ENCODE measurements around the gene SLC14A1. TPM values are rescaled to one million over a fixed set of nuclear protein-coding genes. Genes with fewer than 3 reads are reported as not detected.
A peak's percentile ranks its signal among the peaks of the same experiment; 100 is the strongest.
"Not testable (repeated sequence)": the region's sequence is repeated elsewhere in the genome, so short reads cannot be mapped to it uniquely, and the experiment has no call there.

The SLC14A1 gene
- total RNA-seq, 1 experiment from 2014 or later, result 43.4 TPM

DNA sequence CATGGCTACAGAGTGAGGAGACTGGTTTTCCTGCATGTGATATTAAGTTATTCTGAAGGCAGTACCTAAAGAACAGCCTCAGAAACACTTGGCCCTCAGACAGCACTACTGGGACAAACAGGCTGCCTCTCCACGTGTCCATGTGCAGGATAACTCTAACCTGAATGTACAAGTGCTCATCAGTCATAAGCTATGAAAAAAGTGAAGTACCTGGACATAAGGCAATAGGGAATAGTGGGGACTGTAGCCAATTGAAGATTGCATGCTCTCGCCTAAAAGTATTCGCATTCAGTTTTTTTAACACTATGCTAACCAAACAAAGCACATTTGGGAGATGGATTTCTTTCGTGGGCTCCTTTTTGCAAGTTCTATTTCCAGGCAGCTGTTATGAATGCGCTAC lies 33.0 kb downstream of the SLC14A1 start:
- DNase-seq (ENCODE audit: low read depth), result no peak

- not testable (repeated sequence) for DNase-seq (ENCODE audit: low read depth)
Observed at GRCh38 chr18:45757644-45758043, 33.7 kb downstream of the SLC14A1 start.

DNA sequence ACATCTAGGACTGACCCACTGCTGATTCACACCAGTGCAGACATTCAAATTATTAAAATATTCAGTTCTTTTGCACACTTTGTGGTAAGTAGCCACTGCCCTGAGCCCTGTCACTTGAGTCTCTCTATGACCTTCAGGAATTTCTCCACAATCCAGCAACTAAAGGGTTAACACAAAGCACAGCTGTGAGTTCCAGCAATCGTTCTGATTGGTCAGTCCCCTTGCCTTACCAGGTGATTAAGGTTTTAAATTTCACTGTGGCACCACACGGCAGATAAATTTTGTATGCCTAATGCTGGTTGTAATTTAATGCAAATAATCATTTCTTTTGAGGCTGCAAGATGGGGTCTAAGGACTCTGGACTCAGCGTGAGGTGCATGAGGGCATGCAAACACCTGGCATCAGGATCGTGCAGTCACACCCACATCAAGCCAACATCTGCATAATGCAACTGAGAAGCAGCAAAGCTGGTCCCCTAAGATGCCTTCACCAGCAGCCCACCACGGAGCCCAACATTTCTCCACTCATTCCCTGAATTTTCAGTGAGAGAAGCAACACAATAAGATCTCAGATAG lies 36.6 kb downstream of the SLC14A1 start:
- DNase-seq (ENCODE audit: low read depth), result no peak

DNA sequence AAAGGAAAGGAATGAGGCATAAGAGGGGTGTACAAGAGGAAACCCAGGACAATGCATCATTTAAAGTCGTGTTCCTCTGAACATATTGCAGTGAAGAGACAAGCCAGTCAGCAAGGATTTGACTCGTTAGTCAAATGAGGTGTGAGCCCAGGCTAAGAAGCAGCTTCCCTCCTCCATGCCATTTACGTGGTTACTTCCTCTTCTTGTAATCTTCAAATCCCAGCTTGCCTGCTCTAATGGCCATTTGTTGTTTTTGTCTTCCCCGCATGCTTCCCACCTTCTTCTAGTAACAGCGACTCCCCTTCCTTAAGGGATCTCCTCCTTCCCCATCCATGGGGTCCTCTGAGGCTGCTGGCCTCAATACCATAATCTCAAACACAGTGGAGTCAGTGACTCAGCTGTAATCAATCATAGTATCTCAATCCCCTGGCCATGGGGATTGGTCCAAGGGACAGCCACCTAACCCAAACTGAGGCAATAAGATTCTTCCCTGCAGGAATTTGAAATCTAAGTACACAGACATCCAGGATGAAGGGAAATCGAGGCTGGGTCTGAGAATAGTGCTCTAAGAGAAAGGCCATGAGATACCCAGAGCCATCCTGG lies 37.6 kb downstream of the SLC14A1 start:
- DNase-seq (ENCODE audit: low read depth), result no peak

DNA sequence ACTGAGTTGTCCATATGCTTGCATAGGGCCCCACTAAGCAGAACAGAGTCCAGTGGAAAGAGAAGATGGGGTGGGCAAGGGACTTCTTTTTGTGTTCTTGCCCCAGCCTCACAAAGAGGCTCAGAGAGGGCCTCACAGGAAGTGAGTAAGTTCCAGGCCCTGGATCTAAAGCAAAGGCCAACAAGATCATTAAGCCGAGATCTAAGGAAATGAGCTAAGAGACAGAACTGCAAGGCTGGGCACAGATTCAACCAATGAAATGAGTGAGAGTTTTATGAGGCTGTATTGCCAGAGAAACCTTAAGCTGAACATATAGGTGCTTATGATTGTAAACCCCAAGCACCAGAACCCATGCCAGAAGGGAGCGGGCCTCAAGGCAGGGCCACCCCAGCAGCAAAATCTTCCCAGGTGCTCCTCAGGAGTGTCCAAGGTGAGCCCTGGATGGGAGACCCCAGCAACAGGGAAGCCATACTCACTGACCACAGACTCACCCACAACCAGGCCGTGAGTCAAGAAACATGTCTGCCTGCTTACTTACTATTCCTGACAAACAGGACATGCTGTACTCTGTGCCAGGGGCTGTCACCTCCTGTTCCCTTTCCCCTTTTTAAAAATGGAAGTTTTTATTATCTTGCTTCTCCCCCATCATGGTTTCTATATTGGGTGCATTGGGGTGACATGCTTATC lies 40.2 kb downstream of the SLC14A1 start:
- DNase-seq (ENCODE audit: low read depth), result peak; percentile 69

DNA sequence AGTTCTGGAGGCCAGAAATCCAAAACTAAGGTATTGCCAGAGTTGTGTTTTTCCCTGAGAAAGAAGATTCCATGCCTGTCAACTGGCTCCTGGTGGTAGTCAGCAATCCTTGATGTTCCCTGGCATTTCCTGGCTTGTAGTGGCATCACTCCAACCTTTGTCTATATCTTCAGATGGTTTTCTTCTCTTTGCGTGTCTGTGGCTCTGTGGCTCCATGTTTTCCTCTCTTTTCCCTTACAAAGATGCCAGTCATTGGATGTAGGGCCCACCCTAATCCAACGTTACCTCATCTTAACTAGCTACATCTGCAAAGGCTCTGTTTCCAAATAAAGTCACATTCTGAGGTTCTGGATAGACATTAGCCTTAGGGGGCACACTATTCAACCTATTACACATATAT lies 41.8 kb downstream of the SLC14A1 start:
- DNase-seq (ENCODE audit: low read depth), result peak; percentile 57

DNA sequence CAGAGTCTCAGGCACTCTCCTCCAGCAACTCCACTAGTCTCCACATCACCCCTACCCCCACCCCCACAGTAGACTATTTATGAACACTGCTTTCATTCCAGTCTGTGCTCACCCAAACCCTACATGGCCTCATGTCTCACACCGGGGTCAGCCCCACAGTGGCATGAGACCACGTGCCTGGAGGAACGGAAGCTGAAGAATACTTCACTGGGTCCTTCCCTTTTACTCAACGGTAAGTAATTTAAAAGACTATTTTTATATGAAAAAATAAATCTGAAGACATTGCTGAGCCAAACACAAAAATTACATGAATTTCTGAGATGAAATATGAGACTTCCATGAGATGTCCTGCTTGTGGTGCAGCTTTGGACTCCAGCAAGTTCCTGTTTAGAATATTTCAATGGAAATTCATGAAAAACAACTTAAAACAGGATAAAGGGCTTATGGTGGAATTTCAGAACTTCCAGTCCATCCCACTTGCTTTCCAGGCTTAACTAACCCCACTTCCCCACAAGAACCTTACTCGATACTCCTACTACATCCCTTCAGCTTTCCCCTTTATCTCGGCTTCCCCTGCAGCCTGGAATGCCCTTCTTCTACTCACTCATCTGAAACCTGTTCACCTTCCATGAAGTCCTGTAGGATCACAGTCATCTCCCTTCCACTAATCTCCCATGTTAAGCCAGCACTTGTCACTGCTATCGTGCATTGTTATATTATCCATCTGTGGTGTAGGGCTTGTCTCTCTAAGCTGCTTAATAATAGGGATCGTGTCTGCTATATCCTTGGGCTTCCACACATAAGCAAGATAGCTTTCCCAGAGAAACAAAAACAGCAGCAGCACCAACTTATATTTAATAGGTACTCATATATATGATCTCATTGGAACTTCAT lies 47.9 kb downstream of the SLC14A1 start:
- no peak for DNase-seq (ENCODE audit: low read depth)

- peak; percentile 57 for DNase-seq (ENCODE audit: low read depth)
Observed at GRCh38 chr18:45774065-45774521, 50.1 kb downstream of the SLC14A1 start.

- peak; percentile 79 for DNase-seq (ENCODE audit: low read depth)
Observed at GRCh38 chr18:45775241-45775676, 51.3 kb downstream of the SLC14A1 start.

DNA sequence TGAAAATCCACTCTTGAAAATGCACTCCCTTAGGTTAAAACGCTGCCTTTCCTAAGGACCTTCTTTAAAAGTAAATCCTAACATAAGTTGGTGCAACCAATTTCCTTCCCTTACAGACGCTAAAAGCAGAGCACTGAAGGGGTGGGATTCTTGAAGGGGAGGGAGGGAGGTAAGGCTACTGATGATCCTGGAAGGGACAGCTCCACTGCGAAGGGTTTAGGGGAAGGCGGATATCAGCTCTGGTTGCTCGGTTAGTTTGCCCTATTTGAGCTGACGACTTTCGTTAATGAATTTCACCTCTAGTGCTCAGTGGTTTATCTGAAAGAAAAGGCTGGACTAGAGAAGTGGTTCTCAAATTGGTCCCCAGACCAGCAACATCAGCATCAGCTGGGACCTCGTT lies 51.8 kb downstream of the SLC14A1 start:
- no peak for DNase-seq (ENCODE audit: low read depth)

GRCh38 chr18:45777393-45777792 lies 53.4 kb downstream of the SLC14A1 start:
- DNase-seq (ENCODE audit: low read depth), result peak; percentile 49

DNA sequence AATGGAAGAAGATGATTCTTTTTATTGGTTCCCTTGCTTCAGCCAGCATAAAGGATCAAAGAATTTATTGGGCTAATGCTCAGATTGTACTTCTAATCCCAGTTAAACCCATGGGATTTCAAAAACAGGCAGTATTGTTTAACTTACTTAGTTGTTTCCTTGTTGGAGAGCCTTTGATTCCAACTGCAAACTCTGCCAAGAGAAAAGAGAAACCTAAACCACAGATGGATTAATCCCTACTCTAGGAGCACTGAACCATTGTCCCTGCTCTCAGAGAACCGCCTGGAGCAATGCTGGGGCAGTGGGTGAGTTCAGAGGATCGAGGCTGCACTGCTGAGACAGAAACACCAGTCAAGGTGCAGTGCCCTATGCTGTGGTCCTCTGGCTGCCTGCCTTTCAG lies 56.6 kb downstream of the SLC14A1 start:
- peak; percentile 77 for DNase-seq (ENCODE audit: low read depth)

GRCh38 chr18:45782662-45783061 lies 58.7 kb downstream of the SLC14A1 start:
- DNase-seq (ENCODE audit: low read depth), result no peak

- peak; percentile 49 for DNase-seq (ENCODE audit: low read depth)
Observed at GRCh38 chr18:45783097-45784075, 59.4 kb downstream of the SLC14A1 start.

- peak; percentile 39 for DNase-seq (ENCODE audit: low read depth)
Observed at GRCh38 chr18:45785134-45785533, 61.2 kb downstream of the SLC14A1 start.

- no peak for DNase-seq (ENCODE audit: low read depth)
Observed at GRCh38 chr18:45786941-45787340, 63.0 kb downstream of the SLC14A1 start.

DNA sequence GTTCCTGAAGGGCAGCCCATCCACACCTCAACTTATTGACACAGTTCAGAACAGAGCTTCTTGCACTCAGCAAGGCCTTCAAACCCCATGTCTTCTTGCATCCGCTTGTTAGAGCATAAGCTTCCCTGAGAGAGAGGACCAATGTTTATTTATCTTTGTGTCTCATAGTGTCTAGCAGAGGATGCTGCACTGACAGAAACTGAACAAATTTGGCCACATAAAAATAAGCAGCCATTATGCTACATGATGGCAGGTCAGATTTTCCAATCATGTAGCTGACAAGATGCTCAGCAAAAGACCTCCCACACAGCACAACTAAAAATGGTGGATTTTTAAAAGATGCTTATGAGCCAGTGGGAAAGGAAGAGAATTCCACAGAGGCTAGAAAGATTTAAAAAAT lies 63.4 kb downstream of the SLC14A1 start:
- no peak for DNase-seq (ENCODE audit: low read depth)

GRCh38 chr18:45788861-45789260 lies 64.9 kb downstream of the SLC14A1 start:
- no peak for DNase-seq (ENCODE audit: low read depth)

- DNase-seq (ENCODE audit: low read depth), result peak; percentile 37
Observed at GRCh38 chr18:45792506-45793263, 68.7 kb downstream of the SLC14A1 start.
